NCI-H774 (cell line): ENCODE results near the gene CRTC1.
A peak's percentile ranks its signal among the peaks of the same experiment; 100 is the strongest.
"Not testable (repeated sequence)": the region's sequence is repeated elsewhere in the genome, so short reads cannot be mapped to it uniquely, and the experiment has no call there.

Experiments used
- DNase-seq: peaks from one replicate; lab custom pipeline; 2025; lab: John Stamatoyannopoulos, UW

CRTC1 gene

GRCh38 chr19:18701250-18701608, 17.7 kb downstream of the CRTC1 start:
- no peak for DNase-seq

- DNase-seq, result no peak
These were observed 20.6 kb downstream of the CRTC1 start for GRCh38 chr19:18704054-18704453.

GRCh38 chr19:18704971-18705370, 21.5 kb downstream of the CRTC1 start:
- no peak for DNase-seq

GRCh38 chr19:18708452-18709231, 25.2 kb downstream of the CRTC1 start:
- DNase-seq, result peak; percentile 71

GRCh38 chr19:18709546-18709945, 26.1 kb downstream of the CRTC1 start:
- no peak for DNase-seq

GRCh38 chr19:18710186-18710585, 26.7 kb downstream of the CRTC1 start:
- DNase-seq, result no peak

GRCh38 chr19:18710996-18711751, 27.7 kb downstream of the CRTC1 start:
- DNase-seq, result no peak

GRCh38 chr19:18711893-18712292, 28.4 kb downstream of the CRTC1 start:
- no peak for DNase-seq

- DNase-seq, result no peak
These were observed 29.5 kb downstream of the CRTC1 start for GRCh38 chr19:18712981-18713380.

GRCh38 chr19:18713550-18714117, 30.2 kb downstream of the CRTC1 start:
- no peak for DNase-seq

GRCh38 chr19:18715416-18715815, 31.9 kb downstream of the CRTC1 start:
- no peak for DNase-seq

GRCh38 chr19:18716857-18717256, 33.4 kb downstream of the CRTC1 start:
- DNase-seq, result no peak

- no peak for DNase-seq
These were observed 34.1 kb downstream of the CRTC1 start for GRCh38 chr19:18717601-18718000.

GRCh38 chr19:18718015-18718526, 34.6 kb downstream of the CRTC1 start:
- no peak for DNase-seq

GRCh38 chr19:18718846-18719458, 35.5 kb downstream of the CRTC1 start:
- DNase-seq, result no peak

GRCh38 chr19:18719541-18719940, 36.1 kb downstream of the CRTC1 start:
- DNase-seq, result no peak

GRCh38 chr19:18723871-18724377, 40.4 kb downstream of the CRTC1 start:
- no peak for DNase-seq

GRCh38 chr19:18725841-18726770, 42.6 kb downstream of the CRTC1 start:
- no peak for DNase-seq

- no peak for DNase-seq
These were observed 43.4 kb downstream of the CRTC1 start for GRCh38 chr19:18726846-18727245.

- not testable (repeated sequence) for DNase-seq
These were observed 44.1 kb downstream of the CRTC1 start for GRCh38 chr19:18727602-18728001.

- DNase-seq, result no peak
These were observed 46.6 kb downstream of the CRTC1 start for GRCh38 chr19:18729933-18730530.
